Stimulated activated CD4-positive, alpha-beta T cell treated with anti-CD3 and anti-CD28 coated beads, Interleukin-1b, Interleukin-23, amount 100 ng/mL, for 4 hours (primary cell): ENCODE measurements around the gene MACF1.
A peak's percentile ranks its signal among the peaks of the same experiment; 100 is the strongest.
"Not testable (repeated sequence)": the region's sequence is repeated elsewhere in the genome, so short reads cannot be mapped to it uniquely, and the experiment has no call there.

Experiments
- DNase-seq, 2 donors: peaks; one replicate each; pipeline ENCODE4 v3.0.0-alpha.2; 2020; ENCODE audit warnings: low read depth in 2 of 2

MACF1 gene

DNA sequence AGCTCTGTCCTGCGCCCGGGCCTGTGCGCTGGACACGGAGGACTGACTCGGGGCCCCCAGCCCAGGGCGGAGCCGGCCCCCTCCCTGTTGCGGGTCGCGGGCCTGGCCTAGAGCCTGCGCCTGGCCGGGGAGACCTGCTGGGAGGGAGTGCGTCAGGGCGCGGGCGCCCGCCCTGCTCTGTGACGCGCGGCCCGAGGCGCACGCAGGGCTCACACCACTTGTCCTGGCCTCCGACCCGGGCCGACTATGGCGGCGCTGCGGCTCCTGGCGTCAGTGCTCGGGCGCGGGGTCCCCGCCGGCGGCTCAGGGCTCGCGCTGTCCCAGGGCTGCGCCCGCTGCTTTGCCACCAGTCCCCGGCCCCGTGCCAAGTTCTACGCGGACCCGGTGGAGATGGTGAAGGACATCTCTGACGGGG is 310.2 kb downstream of the MACF1 start:
- not testable (repeated sequence) for DNase-seq

DNA sequence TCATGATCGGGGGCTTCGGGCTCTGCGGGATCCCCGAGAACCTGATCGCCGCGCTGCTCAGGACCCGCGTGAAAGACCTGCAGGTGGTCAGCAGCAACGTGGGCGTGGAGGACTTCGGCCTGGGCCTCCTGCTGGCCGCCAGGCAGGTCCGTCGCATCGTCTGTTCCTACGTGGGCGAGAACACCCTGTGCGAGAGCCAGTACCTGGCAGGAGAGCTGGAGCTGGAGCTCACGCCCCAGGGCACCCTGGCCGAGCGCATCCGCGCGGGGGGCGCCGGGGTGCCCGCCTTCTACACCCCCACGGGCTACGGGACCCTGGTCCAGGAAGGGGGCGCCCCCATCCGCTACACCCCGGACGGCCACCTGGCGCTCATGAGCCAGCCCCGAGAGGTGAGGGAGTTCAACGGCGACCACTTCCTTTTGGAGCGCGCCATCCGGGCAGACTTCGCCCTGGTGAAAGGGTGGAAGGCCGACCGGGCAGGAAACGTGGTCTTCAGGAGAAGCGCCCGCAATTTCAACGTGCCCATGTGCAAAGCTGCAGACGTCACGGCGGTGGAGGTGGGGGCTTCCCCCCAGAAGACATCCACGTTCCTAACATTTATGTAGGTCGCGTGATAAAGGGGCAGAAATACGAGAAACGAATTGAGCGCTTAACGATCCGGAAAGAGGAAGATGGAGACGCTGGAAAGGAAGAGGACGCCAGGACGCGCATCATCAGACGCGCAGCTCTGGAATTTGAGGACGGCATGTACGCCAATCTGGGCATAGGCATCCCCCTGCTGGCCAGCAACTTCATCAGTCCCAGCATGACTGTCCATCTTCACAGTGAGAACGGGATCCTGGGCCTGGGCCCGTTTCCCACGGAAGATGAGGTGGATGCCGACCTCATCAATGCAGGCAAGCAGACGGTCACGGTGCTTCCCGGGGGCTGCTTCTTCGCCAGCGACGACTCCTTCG is 310.9 kb downstream of the MACF1 start:
- DNase-seq: peak in 1 of 2 donors; percentile 15

DNA sequence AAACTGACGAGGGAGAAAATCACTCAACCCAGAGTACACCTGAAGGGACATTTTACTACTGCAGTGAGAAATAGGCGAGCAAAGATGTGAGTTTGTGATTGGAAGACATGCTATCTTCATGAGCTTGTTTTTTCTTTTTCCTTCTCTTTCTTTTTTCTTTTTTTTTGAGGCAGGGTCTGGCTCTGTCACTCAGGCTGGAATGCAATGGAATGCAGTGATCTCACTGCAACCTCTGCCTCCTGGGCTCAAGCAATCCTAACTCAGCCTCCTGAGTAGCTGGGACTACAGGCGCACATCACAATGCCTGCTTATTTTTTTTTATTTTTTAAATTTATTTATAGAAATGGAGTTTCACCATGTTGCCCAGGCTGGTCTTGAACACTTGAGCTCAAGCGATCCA is 312.3 kb downstream of the MACF1 start:
- not testable (repeated sequence) for DNase-seq

DNA sequence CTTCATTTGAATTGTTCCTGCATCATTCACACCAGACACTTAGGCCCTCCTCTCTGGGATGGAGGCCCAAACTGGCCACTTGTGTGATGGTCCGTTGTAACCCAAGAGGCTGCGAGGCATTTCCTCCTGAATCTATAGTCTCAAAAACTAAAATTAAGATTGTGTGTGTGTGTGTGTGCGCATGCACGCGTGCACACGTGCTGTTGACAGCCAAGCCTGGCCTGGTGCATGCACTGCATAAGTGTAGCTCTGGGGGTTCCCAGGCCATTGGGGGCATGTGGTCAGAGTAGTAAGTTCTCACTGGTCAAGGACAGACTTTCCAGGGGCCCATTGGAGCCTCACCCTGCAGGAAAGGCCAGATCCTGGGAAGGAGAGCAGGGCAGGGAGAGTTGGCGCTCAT is 313.4 kb downstream of the MACF1 start:
- DNase-seq: not testable (repeated sequence)

DNA sequence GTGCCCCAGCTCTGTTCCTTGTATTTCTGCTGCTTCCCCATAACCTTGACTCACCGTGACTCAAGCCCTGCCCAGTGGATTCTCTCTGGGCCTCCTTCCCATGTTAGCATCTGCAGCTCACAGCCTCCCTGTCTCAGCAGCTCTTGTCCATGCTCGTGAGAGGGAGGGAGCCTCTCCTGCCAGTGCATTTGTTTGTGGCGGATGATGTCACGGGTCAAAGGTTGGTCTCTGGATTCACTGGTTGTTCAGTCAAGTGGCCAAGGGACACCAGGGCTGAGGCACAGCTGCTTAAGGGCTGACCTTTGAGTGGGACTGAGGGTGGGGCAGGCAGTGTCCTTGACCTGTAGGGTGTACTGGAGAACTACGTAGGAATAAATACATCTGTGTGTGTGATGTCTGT is 314.9 kb downstream of the MACF1 start:
- DNase-seq: not testable (repeated sequence)

DNA sequence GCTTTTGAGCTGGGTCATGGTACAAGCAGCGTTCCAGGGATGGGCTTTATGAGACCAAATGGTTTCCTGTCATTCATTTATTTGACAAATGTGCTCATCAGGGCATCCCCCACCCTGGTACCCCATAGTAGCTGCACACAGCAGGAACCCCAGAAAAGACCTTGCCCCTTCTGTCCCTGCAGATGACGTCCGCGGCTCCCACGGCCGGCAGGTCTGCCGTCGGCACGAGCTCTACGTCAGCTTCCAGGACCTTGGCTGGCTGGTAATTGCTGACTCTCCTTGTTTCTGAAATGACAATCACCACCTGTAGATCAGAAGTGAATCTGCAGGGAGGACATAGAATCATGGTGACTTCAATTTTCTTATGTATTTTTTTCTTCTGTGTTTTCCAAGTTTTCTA is 317.7 kb downstream of the MACF1 start:
- DNase-seq: not testable (repeated sequence)

DNA sequence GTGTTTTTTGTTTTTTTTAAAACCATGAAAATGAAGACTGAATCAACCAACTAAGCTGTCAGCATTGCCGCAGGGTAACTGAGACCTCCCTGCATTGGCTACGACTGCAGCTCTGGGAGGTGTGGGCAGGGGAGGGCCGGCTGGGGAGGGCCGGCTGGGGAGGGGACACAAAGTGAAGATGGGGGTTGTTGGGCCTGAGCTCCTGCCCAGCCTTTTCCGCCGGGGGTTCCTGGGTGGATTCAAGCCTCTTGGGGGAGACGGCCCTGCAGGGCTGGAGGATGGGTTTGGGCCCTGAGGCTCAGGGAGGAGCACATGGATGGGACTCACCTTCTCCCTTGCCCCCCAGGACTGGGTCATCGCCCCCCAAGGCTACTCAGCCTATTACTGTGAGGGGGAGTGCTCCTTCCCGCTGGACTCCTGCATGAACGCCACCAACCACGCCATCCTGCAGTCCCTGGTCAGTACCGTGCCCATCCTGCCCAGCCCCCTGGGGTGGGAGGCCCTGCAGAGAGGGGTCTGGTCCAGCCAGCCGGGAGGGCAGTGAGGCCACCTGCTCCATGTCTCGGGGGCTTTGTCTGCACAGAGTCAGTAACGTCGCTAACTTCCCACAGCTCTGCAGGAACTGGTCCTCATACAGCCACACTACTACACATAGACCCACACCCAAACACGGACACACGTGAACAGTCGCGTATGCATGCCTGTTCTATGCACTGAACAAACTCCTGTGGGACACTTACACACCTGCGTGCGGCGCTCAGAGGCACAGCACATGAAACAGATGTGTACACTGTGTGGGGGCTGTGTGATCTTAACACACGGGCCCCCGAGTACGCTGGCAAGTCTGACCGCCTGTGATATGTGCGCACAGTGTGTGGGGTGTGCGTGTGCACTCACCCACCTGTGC is 318.4 kb downstream of the MACF1 start:
- DNase-seq: no peak

DNA sequence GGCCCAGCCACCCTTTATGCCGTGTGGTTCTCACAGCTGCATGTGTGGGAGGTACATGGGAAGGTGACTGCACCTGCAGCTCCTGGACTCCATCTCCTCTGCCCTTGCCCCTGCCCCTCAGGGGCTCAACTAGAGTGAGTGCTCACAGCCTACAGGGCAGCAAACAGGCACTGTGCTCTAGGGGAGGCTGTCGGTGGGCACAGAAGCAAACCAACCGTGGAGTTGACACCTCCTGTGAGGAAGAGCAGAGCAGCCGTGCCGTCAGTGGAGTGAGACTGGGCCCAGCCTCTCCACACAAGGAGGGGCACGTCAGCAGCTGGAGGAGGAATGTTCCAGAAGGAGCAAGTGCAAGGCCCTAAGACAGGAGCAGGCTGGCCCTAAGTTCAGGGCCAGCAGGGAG is 319.7 kb downstream of the MACF1 start:
- no peak for DNase-seq

DNA sequence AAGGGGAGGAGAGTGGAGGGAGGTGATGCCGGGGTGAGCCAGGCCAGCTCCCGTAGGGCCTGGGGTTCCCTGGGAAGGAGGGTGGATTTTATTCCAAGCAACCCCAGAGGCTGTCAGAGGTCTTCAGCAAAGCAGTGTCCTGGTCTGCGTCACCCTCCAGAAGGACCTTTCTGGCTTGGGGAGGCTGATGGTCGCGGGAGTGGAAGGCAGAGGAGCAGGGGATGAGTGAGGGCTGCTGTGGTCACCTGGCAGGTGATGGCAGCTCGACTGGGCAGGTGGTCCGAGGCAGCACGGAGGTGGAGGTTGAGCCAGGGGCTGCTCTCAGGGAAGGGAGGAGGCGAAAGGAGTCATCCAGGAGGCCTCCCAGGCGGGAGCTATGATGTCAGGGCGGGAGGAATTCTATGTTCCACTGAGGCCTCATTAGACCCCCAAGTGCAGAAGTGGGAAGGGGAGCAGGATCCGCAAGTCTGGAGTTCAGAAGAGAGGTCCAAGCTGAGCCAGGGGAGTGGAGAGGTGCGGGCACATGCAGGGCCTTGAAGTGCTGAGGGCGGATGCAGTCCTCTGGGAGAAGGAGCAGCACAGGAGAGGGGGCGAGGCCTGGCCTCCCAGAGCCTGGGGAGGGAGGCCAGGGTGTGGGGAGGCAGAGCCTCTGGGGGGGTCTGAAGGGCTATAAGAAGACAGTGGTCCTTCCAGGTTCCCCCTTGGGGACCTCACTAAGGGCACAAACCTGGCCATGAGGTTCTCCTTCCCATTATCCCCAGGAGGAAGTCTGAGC is 320.3 kb downstream of the MACF1 start:
- DNase-seq: no peak

DNA sequence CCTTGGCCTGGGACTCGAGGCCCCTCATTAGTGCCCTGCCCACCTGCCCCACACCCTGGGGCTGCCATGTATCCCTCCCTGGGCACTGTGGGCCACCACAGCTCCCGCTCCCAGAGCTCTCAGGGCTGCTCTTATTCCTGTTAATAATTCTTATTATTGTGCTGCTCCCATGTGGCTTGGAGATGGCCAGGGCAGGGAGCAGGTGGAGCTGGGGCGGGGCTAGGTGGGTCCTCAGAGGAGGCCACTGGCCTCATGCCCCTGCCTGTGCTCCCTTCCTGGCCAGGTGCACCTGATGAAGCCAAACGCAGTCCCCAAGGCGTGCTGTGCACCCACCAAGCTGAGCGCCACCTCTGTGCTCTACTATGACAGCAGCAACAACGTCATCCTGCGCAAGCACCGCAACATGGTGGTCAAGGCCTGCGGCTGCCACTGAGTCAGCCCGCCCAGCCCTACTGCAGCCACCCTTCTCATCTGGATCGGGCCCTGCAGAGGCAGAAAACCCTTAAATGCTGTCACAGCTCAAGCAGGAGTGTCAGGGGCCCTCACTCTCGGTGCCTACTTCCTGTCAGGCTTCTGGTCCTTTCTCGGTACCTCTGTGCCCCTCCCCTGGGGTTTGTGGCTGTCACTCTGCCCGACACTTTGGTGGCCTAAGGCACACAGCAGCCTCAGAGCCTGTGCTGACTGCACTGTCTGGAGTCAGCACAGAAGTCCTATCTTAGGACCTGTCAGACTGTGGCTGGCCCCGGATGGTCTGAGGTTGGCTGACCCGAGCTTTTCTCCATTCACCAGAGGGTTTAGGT is 321.1 kb downstream of the MACF1 start:
- no peak for DNase-seq

DNA sequence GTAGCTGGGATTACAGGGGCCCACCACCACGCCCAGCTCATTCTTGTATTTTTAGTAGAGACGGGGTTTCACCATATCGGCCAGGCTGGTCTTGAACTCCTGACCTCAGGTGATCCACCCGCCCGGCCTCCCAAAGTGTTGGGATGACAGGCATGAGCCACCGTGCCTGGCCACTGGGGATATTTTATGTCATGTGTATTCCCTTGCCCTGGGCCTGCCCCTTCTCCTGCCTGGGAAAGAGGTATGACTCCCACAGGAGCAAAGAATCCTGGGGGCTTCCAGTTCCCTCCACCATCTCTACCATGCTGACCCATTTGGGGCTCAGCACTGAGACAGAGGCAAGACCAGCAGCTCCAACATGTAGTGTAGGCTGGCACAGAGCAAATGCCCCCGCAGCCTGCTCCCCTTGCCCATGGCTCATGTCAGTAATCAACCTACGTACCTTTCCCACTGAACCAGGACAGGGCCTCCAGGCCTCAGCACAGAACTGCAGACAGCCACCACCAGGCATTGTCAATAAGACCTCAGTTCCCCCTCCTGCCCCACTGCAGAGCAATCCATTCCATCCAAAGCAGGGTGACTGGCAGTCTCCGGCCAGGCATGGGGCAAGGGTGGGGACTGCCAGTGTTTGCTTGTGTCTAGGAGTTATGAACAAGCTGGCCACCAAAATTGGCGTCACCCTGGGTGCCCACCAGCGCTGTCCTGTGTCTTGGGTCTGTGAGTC is 322.1 kb downstream of the MACF1 start:
- DNase-seq: no peak

DNA sequence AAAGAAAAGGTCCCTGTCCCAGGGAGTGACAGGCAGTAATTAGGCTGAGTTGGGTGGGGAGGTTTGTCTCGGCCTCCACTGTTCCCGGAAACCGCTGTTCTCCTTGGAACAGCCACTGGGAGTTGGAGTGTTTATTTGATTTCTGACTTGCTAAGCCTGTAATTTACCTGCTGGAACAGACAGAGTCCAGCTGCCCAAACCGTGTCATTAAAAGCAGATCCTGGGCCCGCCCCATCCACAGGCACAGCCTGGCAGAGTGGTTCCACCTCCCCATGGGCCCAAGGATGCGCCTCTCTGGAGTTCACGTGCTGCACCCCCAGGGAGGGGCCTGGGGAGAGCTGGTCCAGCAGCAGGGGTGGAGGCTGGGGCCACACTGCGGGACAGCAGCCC is 322.7 kb downstream of the MACF1 start:
- DNase-seq: not testable (repeated sequence)

DNA sequence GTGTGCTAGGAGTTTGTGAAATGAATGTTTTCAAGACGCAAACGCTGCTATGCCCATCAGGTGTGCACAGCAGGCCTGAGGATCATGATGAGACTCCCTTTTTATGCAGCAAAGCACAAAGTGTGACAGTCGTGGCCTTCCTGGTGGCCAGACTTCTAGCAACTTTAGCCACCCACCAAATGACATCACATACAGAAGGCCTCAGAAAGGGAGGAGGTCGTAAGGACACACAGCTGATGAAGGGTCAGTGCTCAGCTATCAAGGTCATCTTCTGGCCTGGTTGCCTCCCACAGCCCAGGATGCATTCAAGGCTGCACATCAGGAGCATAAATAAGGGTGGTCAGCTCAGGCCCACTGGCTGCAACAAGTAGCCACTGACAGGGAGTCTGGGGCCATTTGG is 323.6 kb downstream of the MACF1 start:
- DNase-seq: no peak

DNA sequence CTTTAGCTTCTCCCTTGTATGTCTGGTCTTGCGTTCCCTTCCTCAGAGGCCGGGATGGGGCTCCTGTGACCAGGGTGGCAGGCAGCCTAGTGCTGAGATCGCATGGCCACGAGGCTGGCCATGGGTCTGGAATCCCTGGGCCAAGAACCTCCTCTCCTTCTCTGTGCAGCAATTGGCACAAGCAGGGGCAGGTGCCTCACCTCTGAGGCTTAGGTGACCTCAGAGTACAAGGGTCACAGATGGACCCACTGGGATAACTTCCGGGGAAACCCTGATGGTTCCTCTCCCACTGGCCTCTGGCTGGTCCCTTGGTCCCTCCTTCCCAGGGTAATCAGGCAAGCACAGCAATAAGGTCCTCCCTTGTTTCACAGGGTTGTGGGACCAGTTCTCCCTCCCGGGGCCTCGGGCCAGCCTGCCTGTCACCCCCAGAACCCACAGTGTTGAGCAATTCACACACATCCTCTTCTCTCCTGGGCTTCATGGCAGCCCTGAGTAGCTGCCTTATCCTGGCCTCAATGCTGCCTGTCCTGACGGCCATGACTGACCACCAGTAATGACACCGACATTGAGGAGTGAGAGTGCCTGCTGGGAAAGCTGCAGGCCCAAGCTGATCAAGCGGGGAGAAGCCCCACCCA is 325.5 kb downstream of the MACF1 start:
- DNase-seq: no peak

DNA sequence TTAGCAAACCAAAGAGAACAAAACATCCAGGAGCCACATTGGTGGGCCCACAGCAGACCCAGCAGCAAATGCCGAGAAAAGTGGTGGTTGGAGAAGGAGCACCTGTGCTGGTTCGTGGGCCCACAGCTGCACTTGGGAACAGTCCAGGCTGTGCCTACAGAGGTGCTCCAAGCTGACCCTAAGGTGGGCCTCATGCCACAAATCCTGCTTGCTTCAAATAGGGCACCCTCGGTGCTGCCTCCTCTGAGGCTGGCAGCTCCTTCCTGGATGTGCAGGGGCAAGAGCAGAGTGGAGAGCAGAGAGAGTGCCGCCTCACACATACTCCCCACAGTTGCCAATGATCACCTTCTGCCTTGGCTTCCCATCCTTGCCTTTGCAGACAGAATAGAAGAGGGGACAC is 327.0 kb downstream of the MACF1 start:
- no peak for DNase-seq

DNA sequence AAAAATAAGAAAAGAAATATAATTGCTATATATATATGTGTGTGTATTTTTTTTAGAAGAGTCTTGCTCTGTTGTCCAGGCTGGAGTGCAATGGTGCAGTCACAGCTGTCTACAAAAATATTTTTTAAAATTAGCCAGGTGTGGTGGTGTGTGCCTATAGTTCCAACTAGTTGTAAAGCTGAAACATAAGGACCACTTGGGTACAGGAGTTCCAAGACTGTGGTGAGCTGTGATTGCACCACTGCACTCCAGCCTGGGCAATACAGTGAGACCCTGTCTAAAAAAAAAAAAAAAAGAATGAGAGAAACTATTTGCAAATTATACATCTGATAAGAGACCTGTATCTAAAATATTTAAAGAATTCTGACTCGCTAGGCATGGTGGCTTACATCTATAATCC is 328.9 kb downstream of the MACF1 start:
- DNase-seq: no peak
